Endothelial cell (in vitro differentiated cells): ENCODE measurements around the gene STRADB. TPM values are rescaled to one million over a fixed set of nuclear protein-coding genes. Genes with fewer than 3 reads are reported as not detected.
"Not testable (repeated sequence)": the region's sequence is repeated elsewhere in the genome, so short reads cannot be mapped to it uniquely, and the experiment has no call there.

ENCODE experiments used
- DNase-seq: peaks from one replicate; pipeline ENCODE4 v3.0.0; 2021; ENCODE audit warnings: low spot score
- H3K27ac Mint-ChIP-seq: one replicate; pipeline ENCODE4 v1.8.0; 2021; ENCODE audit warnings: mixed read lengths, inconsistent platforms; ENCODE audit not compliant: unreplicated experiment
- H3K27me3 Mint-ChIP-seq: one replicate; pipeline ENCODE4 v1.8.0; 2021; ENCODE audit warnings: mild to moderate bottlenecking, moderate library complexity, mixed read lengths, inconsistent platforms; ENCODE audit not compliant: unreplicated experiment
- H3K36me3 Mint-ChIP-seq: one replicate; pipeline ENCODE4 v1.8.0; 2021; ENCODE audit warnings: mild to moderate bottlenecking, low read depth, mixed read lengths, inconsistent platforms; ENCODE audit not compliant: unreplicated experiment
- H3K4me1 Mint-ChIP-seq: one replicate; pipeline ENCODE4 v1.8.0; 2021; ENCODE audit warnings: mild to moderate bottlenecking, mixed read lengths, inconsistent platforms; ENCODE audit not compliant: unreplicated experiment
- H3K4me3 Mint-ChIP-seq: one replicate; pipeline ENCODE4 v1.8.0; 2021; ENCODE audit warnings: mild to moderate bottlenecking, mixed read lengths, inconsistent platforms; ENCODE audit not compliant: unreplicated experiment
- H3K9me3 Mint-ChIP-seq: one replicate; pipeline ENCODE4 v1.8.0; 2021; ENCODE audit warnings: mixed read lengths, inconsistent platforms; ENCODE audit not compliant: unreplicated experiment
- CTCF ChIP-seq: fragments of 200-600 bp; sonication (generic); IDR thresholded peaks from one replicate; pipeline ENCODE4 v1.5.0; 2021; ENCODE audit warnings: antibody characterized with exemption; ENCODE audit not compliant: unreplicated experiment
- total RNA-seq: library from RNA; stranded (reverse); fragmentation: NEBNext Ultra II Directional; extraction: Animal tissue kit (Norgen Biotek cat#: 25700); gene quantifications from one replicate; pipeline ENCODE4 v1.2.1, GENCODE V29; 2021; ENCODE audit not compliant: unreplicated experiment

STRADB gene
- total RNA-seq, 1 donor from 2014 or later, result 18.5 TPM

DNA sequence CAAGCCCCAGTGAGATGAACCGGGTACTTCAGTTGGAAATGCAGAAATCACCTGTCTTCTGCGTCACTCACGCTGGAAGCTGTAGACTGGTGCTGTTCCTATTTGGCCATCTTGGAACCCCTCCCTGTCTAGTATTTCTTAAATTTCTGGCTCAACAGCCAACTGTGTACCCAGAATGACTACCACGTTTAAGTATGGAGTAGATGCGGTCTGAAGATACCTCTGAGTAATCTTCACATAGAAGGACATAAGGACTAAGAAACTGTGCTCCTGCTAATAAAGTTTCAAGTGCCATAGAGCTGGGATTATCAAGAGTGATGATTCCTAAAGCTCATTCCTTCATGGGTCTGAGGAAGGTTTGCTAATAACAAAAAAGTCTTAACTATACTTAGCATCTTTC lies 20.7 kb upstream of the STRADB start:
- TF ChIP-seq CTCF, result no peak
- Mint-ChIP-seq H3K27me3 (peaks cover 9% of the 10 kb centered on the region), H3K4me1 (peaks cover 4% of the 10 kb centered on the region), H3K9me3 (no peaks in the 10 kb centered on the region), H3K4me3 (no peak overlapping the region), H3K36me3 (peaks cover 22% of the 10 kb centered on the region), H3K27ac (no peak overlapping the region)
- no peak for DNase-seq

GRCh38 chr2:201432038-201432620 lies 19.4 kb upstream of the STRADB start:
- Mint-ChIP-seq H3K36me3 (peaks cover 22% of the 10 kb centered on the region), H3K27ac (no peak overlapping the region)

DNA sequence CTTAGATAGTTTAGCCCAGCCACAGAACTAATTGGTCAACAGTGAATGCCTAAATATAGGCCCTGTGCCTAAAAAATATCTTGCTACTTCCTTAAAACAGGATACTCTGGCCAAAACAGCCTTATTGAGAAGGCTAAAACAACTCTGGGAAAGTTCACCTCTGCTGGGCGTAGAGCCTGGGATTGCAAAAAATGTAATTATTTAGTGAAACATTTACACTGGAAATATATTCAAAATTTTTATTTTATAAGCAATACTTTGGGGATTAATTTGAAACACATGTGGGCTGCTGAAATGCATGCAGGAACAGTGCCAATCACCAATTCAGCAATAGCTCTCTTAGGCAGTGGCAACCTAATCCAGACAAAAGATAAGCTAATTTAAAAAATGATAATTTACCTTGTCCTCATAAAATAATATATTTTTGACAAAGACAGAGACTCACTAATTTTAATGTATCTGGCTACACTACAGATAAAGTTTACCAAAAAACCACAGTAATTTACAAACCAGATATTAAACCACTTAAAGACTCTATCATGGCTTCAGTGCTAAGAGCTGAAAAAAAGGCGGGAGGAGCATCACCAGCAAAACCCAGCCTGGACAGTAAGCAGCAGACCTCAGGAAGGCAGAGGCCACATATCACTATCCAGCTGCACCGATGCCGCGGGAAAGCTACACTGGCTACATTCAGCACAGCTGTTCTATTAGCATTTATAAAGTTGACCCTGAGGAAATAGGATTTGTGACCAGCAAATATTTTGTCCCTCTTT lies 18.7 kb upstream of the STRADB start:
- peaks cover 22% of the 10 kb centered on the region for H3K36me3 Mint-ChIP-seq
- TF ChIP-seq CTCF, result no peak
- peaks cover 6% of the 10 kb centered on the region for H3K27me3 Mint-ChIP-seq
- H3K4me1 Mint-ChIP-seq, result peaks cover 4% of the 10 kb centered on the region
- DNase-seq, result no peak
- H3K9me3 Mint-ChIP-seq, result no peaks in the 10 kb centered on the region
- H3K27ac Mint-ChIP-seq, result no peak overlapping the region
- no peak overlapping the region for H3K4me3 Mint-ChIP-seq

More at GRCh38 chr2:201432038-201432620, 19.4 kb upstream of the STRADB start:
- no peak for TF ChIP-seq CTCF
- DNase-seq, result no peak
- H3K4me3 Mint-ChIP-seq, result no peak overlapping the region
- H3K4me1 Mint-ChIP-seq, result peaks cover 4% of the 10 kb centered on the region
- peaks cover 9% of the 10 kb centered on the region for H3K27me3 Mint-ChIP-seq
- no peaks in the 10 kb centered on the region for H3K9me3 Mint-ChIP-seq

DNA sequence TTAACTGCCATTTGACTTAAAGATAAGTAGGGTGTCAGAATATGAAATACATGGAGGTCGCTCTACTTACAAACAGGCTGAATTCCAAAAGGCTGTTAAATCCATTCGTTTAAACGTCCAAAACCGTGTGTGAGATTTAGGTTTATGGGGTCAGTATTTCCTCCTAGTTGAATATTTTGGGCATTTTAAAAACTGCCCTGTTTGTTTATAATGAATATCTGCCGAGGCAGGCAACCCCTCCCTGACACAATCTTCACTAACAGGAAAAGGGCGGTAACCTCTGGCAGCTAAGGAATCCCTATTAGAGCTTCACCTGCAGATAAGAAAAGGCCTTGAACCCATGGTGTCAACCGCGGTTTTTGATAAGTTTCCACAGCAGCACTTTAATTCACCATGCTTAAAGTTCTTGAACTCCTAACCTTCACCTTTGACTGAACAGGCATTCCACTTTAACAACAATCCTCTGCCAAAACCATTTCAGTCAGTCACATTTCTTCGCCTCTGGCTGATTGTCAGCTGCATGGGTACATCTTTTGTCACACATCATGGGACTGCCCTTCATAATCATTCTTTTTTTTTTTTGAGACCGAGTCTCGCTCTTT lies 18.0 kb upstream of the STRADB start:
- no peak overlapping the region for H3K4me3 Mint-ChIP-seq
- no peak for DNase-seq
- H3K36me3 Mint-ChIP-seq, result peaks cover 22% of the 10 kb centered on the region
- H3K9me3 Mint-ChIP-seq, result no peaks in the 10 kb centered on the region
- peaks cover 5% of the 10 kb centered on the region for H3K27me3 Mint-ChIP-seq
- peaks cover 4% of the 10 kb centered on the region for H3K4me1 Mint-ChIP-seq
- no peak for TF ChIP-seq CTCF
- H3K27ac Mint-ChIP-seq, result no peak overlapping the region

DNA sequence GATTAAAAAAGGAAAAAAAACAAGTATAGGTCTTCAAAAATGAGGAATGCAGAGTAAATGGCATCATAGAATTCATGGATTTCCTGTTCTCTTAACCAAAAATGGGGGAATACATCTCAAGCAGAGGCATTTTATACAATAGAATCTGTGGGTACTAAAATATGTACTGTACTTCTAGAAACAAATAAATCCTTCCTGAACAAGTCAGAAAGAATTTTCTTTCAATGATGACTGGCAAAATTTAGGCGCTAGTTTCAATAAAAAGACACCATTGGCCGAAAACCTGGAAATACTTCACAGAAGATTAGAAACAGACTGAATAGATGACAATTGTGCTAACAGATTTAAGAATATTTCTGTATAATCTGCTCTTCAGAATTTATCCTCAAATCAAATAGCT lies 15.4 kb upstream of the STRADB start:
- H3K4me1 Mint-ChIP-seq, result peaks cover 4% of the 10 kb centered on the region
- peaks cover 5% of the 10 kb centered on the region for H3K36me3 Mint-ChIP-seq
- H3K9me3 Mint-ChIP-seq, result no peaks in the 10 kb centered on the region
- H3K27ac Mint-ChIP-seq, result no peak overlapping the region
- H3K27me3 Mint-ChIP-seq, result peaks cover 4% of the 10 kb centered on the region
- DNase-seq, result no peak
- no peak for TF ChIP-seq CTCF
- no peak overlapping the region for H3K4me3 Mint-ChIP-seq

DNA sequence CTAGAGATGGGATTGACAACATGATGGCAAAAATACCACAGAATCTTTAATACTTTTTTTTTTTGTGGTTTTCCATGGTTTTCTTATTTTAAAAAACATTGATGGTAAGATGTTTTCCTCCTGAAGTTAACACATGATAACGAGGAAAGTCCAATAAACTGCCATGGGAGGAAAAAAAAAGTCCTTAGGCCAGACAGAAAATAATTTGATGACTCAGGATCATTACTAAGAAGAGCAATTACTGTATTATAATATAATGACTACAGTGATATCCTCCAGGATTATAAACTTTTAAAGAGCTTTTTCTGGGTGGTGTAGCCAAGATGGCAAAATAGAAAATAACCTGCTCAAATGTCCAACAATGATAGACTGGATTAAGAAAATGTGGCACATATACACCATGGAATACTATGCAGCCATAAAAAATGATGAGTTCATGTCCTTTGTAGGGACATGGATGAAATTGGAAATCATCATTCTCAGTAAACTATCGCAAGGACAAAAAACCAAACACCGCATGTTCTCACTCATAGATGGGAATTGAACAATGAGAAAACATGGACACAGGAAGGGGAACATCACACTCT lies 12.1 kb upstream of the STRADB start:
- not testable (repeated sequence) for H3K27ac Mint-ChIP-seq, H3K9me3 Mint-ChIP-seq, H3K27me3 Mint-ChIP-seq, H3K4me3 Mint-ChIP-seq, H3K4me1 Mint-ChIP-seq, H3K36me3 Mint-ChIP-seq, DNase-seq
